Heart right ventricle (tissue), 16 donors: ENCODE results near the gene LURAP1L. TPM values are rescaled to one million over a fixed set of nuclear protein-coding genes. Genes with fewer than 3 reads are reported as not detected.

ENCODE experiments used
- ATAC-seq, 8 donors: fragments of 200-7000 bp; cut with Tn5 transposase; one replicate each; pipeline ENCODE4 v1.9.1; 2020; ENCODE audit warnings: mild to moderate bottlenecking in 8 of 8, moderate library complexity in 8 of 8, moderate number of reproducible peaks in 1 of 8
- DNase-seq, 2 donors: peaks; one replicate each; pipeline ENCODE4 v3.0.0-alpha.2; 2020
- H3K27ac ChIP-seq, 10 donors: fragments of 200-600 bp; sonication (generic) in 2 of 10; one replicate each; pipeline versions ENCODE4 v1.5.0 to v1.8.0; 2020 to 2022; ENCODE audit warnings: mild to moderate bottlenecking in 3 of 10
- H3K27me3 ChIP-seq, 7 donors: fragments of 200-600 bp; one replicate each; pipeline ENCODE4 v1.8.0; 2021 to 2022; ENCODE audit warnings: mild to moderate bottlenecking in 2 of 7
- H3K36me3 ChIP-seq, 9 donors: fragments of 200-600 bp; sonication (generic) in 1 of 9; one replicate each; pipeline versions ENCODE4 v1.5.0 to v1.8.0; 2020 to 2022; ENCODE audit warnings: mild to moderate bottlenecking in 2 of 9
- H3K4me1 ChIP-seq, 9 donors: fragments of 200-600 bp; sonication (generic) in 1 of 9; one replicate each; pipeline versions ENCODE4 v1.5.0 to v1.8.0; 2020 to 2022; ENCODE audit warnings: mild to moderate bottlenecking in 4 of 9
- H3K4me3 ChIP-seq, 10 donors: fragments of 200-600 bp; sonication (generic) in 2 of 10; one replicate each; pipeline versions ENCODE4 v1.5.0 to v1.8.0; 2020 to 2022; ENCODE audit warnings: mild to moderate bottlenecking in 7 of 10, moderate library complexity in 2 of 10
- H3K9me3 ChIP-seq, 11 donors: fragments of 200-600 bp in 10 of 11; sonication (generic) in 2 of 11; one replicate each; pipeline versions ENCODE4 v1.5.0 to v1.8.0; 2013 to 2022; ENCODE audit warnings: mild to moderate bottlenecking in 2 of 11, control low read depth in 1 of 11, moderate library complexity in 1 of 11
- WGBS, 2 donors: extraction: QIAGEN DNeasy Blood & Tissue Kit; methylation state at CpG; one replicate each; pipeline ENCODE4 v1.1.7; 2013; ENCODE audit warnings: inconsistent platforms in 1 of 2; 5-methylcytosine and 5-hydroxymethylcytosine counted together
- intact Hi-C, 10 donors: fragments of 100-400 bp; cut with DNase I; formaldehyde crosslinking; loops; one replicate each; pipeline versions ENCODE4 v1.11.1 to v1.14.2; 2022
- polyA plus RNA-seq, 2 donors: library from polyadenylated mRNA; stranded (reverse); fragments of 200-250 nt; gene quantifications; one replicate each; pipeline ENCODE4 v1.2.3, GENCODE V29; 2013
- total RNA-seq, 10 donors: library from RNA; stranded (reverse); fragmentation: NEBNext Ultra II Directional in 3 of 10; extraction: Animal tissue kit (Norgen Biotek cat#: 25700) in 3 of 10; gene quantifications; one replicate each; pipeline versions ENCODE4 v1.2.1 to v1.2.4, GENCODE V29; 2021 to 2023
- TF ChIP-seq, protein P1 (sequence below), 9 donors: fragments of 200-600 bp; sonication (generic) in 2 of 9; IDR thresholded peaks; one replicate each; pipeline versions ENCODE4 v1.5.0 to v1.8.0; 2021 to 2022; ENCODE audit warnings: antibody characterized with exemption in 9 of 9, mild to moderate bottlenecking in 5 of 9, moderate library complexity in 1 of 9
- donor health status: Arrhythmogenic right ventricular cardiomyopathy.
- donor health status: ischemic (EF 13 %, LVEDD 7.1; RV severe dilation, severe dysfunction).
- donor health status: healthy with polysubstance abuse.
- donor health status: DM: no; HTN: yes; CAD: no.
- donor health status: DM: no; HTN: no; CAD: no.
- donor health status: ischemic (EF 25% LVEDD 6.9; RV normal size, moderate dysfunction).
- donor health status: ischemic (EF 25% LVEDD 5.7; RV mildly dilated, moderate dysfunction).
- donor health status: healthy.
- donor health status: DM: yes; HTN: yes; CAD: no.
- donor health status: Ischemic cardiomyopathy.
- donor health status: ischemic (EF 35%, LVEDD 5.7; RV mildly dilated, moderate dysfunction).
- donor health status: nonischemic (EF 11% LVEDD 7.7; RV severe dilation, severe dysfunction).
- donor health status: DM: yes; HTN: yes; CAD: no.
- donor health status: PGD.
- donor health status: ischemic (EF 29% LVEDD 5.4; RV normal size, mild dysfunction).
- donor health status: nonischemic (EF 23%, LVEDD 6.1; RV moderate dilation, normal function).

Gene LURAP1L
- total and polyA plus RNA-seq, 12 donors, result 1.2 to 4.6 (median 2.2) TPM

- H3K36me3 ChIP-seq, result peaks cover 0 to 7% (median 0%) of the 10 kb centered on the region in 9 donors
- H3K9me3 ChIP-seq, result no peaks in the 10 kb centered on the region
- no peak overlapping the region for H3K4me3 ChIP-seq
- WGBS, 2 donors, result 82 to 84% methylated on average over 3 of the region's 3 CpGs
- no peaks in the 10 kb centered on the region for H3K27me3 ChIP-seq
- TF ChIP-seq, protein P1, sequence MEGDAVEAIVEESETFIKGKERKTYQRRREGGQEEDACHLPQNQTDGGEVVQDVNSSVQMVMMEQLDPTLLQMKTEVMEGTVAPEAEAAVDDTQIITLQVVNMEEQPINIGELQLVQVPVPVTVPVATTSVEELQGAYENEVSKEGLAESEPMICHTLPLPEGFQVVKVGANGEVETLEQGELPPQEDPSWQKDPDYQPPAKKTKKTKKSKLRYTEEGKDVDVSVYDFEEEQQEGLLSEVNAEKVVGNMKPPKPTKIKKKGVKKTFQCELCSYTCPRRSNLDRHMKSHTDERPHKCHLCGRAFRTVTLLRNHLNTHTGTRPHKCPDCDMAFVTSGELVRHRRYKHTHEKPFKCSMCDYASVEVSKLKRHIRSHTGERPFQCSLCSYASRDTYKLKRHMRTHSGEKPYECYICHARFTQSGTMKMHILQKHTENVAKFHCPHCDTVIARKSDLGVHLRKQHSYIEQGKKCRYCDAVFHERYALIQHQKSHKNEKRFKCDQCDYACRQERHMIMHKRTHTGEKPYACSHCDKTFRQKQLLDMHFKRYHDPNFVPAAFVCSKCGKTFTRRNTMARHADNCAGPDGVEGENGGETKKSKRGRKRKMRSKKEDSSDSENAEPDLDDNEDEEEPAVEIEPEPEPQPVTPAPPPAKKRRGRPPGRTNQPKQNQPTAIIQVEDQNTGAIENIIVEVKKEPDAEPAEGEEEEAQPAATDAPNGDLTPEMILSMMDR (IDR thresholded peaks at IDR 0.05), result no peak
- no peak for ATAC-seq
- intact Hi-C loops, result loop anchor here in 3 of 10 donors (10.0 kb wide), 4 partner anchors 48 to 102 kb away; no protein-coding TSS in a partner anchor
- H3K27ac ChIP-seq, result no peak overlapping the region
- H3K4me1 ChIP-seq, result no peaks in the 10 kb centered on the region
- DNase-seq, result no peak
Measured at GRCh38 chr9:12826924-12827565, 52.2 kb downstream of the LURAP1L start.

DNA sequence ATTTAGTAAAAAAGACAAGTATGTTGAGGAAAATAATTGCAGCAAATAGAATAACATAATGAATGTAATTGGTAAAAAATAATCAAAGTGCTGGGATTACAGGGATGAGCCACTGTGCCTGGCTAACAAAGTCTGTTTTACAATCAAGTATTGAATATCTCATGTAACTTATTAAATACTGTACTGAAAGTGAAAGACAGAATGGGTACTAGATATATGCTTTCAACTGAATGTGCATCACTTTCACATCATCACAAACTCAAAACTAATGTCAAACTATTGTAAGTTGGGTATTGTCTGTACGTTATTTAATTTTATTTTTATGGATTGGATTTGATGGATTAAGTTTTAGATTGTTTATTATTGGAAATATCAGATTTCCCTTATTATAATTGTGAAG, 58.9 kb downstream of the LURAP1L start:
- DNase-seq (no peak), ATAC-seq (no peak)
- no peaks in the 10 kb centered on the region for H3K4me1 ChIP-seq
- H3K4me3 ChIP-seq, result no peak overlapping the region
- peaks cover 0 to 25% (median 4%) of the 10 kb centered on the region in 11 donors for H3K9me3 ChIP-seq
- no peaks in the 10 kb centered on the region for H3K27me3 ChIP-seq
- no peak overlapping the region for H3K27ac ChIP-seq
- no peaks in the 10 kb centered on the region for H3K36me3 ChIP-seq
- TF ChIP-seq, protein P1 (IDR thresholded peaks at IDR 0.05), result no peak
- 90 to 93% methylated on average over 1 of the region's 1 CpG for whole genome bisulfite sequencing, 2 donors
- intact Hi-C loops, result loop anchor here in 1 of 10 donors (10.0 kb wide), 1 partner anchor 51 kb away; no protein-coding TSS in a partner anchor

DNA sequence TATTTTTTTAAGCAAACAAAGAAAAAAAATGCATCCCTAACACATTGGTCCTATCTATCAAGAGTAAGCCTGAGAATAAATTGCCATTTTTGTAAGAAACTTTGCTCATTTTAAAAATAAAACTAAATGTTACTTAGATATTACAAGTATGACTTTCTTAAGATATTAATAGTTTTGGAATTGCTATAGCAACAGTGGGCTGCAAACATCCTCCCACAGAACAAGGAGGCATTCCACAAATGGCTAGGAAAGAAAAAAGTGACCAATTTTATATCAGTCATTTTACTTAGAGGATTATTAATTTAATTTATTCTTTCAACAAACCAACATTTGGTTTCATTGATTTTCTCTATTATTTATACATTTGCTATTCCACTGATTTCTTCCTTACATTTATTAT, 63.7 kb downstream of the LURAP1L start:
- intact Hi-C loops, result loop anchor here in 1 of 10 donors (10.0 kb wide), 1 partner anchor 46 kb away; no protein-coding TSS in a partner anchor
- Histone ChIP-seq H3K27ac (no peak overlapping the region), H3K4me1 (no peaks in the 10 kb centered on the region), H3K4me3 (no peak overlapping the region), H3K27me3 (no peaks in the 10 kb centered on the region), H3K9me3 (peaks cover 0 to 25% (median 4%) of the 10 kb centered on the region in 11 donors), H3K36me3 (no peaks in the 10 kb centered on the region)
- DNase-seq (no peak), ATAC-seq (no peak)
- TF ChIP-seq, protein P1 (IDR thresholded peaks at IDR 0.05), result no peak

- 91 to 94% methylated on average over 4 of the region's 4 CpGs for WGBS, 2 donors
- H3K27ac ChIP-seq, result no peak overlapping the region
- H3K4me1 ChIP-seq, result no peaks in the 10 kb centered on the region
- H3K36me3 ChIP-seq, result no peaks in the 10 kb centered on the region
- no peak for ATAC-seq
- no peaks in the 10 kb centered on the region for H3K27me3 ChIP-seq
- no peak for DNase-seq
- no peak overlapping the region for H3K4me3 ChIP-seq
- intact Hi-C loops, result no loop called here
- peaks cover 0 to 10% (median 0%) of the 10 kb centered on the region in 11 donors for H3K9me3 ChIP-seq
- TF ChIP-seq, protein P1 (IDR thresholded peaks at IDR 0.05), result no peak
Measured at GRCh38 chr9:12843735-12844134, 68.9 kb downstream of the LURAP1L start.
